Activated B cell treated with CpG ODN at 0.5 μM for 24 hours (primary cell): ENCODE results near the gene ARHGAP40. TPM values are rescaled to one million over a fixed set of nuclear protein-coding genes. Genes with fewer than 3 reads are reported as not detected.

Experiments
- ATAC-seq: fragments of 200-7000 bp; cut with Tn5 transposase; one replicate; pipeline ENCODE4 v1.10.0; 2021; ENCODE audit warnings: low read depth, mild to moderate bottlenecking, moderate library complexity
- CTCF ChIA-PET: fragments of 350-600 bp; sonication (Branson Sonifier 250); formaldehyde crosslinking; loops from one replicate; lab custom pipeline; 2021; ENCODE audit warnings: antibody characterized with exemption; lab: Charles Lee
- POLR2A ChIA-PET: fragments of 350-600 bp; sonication (Branson Sonifier 250); formaldehyde crosslinking; loops from one replicate; lab custom pipeline; 2021; ENCODE audit warnings: antibody characterized with exemption; lab: Charles Lee
- DNase-seq: peaks from one replicate; pipeline ENCODE4 v3.0.0; 2022
- H3K27ac Mint-ChIP-seq: one replicate; pipeline ENCODE4 v1.8.0; 2020; ENCODE audit warnings: mixed read lengths
- H3K27me3 Mint-ChIP-seq: one replicate; pipeline ENCODE4 v1.8.0; 2021; ENCODE audit warnings: mixed read lengths
- H3K36me3 Mint-ChIP-seq: one replicate; pipeline ENCODE4 v1.8.0; 2021; ENCODE audit warnings: low read depth, mixed read lengths
- H3K4me1 Mint-ChIP-seq: one replicate; pipeline ENCODE4 v1.8.0; 2021; ENCODE audit warnings: mixed read lengths
- H3K4me3 Mint-ChIP-seq: one replicate; pipeline ENCODE4 v1.8.0; 2020; ENCODE audit warnings: mild to moderate bottlenecking, mixed read lengths
- H3K9me3 Mint-ChIP-seq: one replicate; pipeline ENCODE4 v1.8.0; 2020; ENCODE audit warnings: mixed read lengths
- intact Hi-C: fragments of 100-400 bp; cut with micrococcal nuclease; formaldehyde crosslinking; loops from one replicate; pipeline ENCODE4 v1.15.1; 2024
- total RNA-seq: library from RNA; stranded (reverse); gene quantifications from 2 replicates; pipeline ENCODE4 v1.2.3, GENCODE V29; 2022
- TF ChIP-seq, protein P1 (sequence below): fragments of 200-600 bp; IDR thresholded peaks from one replicate; pipeline ENCODE4 v1.8.0; 2022; ENCODE audit warnings: antibody characterized with exemption, mild to moderate bottlenecking

The ARHGAP40 gene
- total RNA-seq, 1 donor from 2014 or later: not detected

DNA sequence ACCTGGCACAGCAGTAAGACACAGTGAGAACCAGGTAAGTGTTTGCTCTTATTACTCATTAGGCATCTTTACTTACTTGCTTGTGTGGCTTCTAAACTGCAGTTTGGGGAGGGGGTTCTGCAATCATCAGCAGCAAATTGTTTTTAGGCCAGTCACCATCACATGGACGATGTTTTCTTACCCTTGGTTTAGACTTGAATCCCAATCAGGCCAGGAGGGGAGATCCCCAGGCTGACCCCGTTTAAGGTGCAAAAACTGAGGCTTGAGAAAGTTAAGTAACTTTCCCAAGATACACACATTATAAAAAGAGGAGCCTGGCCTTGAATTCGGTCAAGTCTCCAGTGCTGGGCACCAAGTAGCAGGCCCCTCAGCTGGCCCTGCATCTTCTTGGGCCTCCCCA lies 70.9 kb downstream of the ARHGAP40 start:
- Mint-ChIP-seq H3K4me1 (peaks cover 11% of the 10 kb centered on the region), H3K36me3 (peaks cover 1% of the 10 kb centered on the region), H3K9me3 (no peaks in the 10 kb centered on the region), H3K27me3 (peaks cover 39% of the 10 kb centered on the region), H3K4me3 (no peak overlapping the region), H3K27ac (no peak overlapping the region)
- CTCF ChIA-PET: interaction anchor here (1.1 to 1.5 kb wide), 2 partner anchors 57 to 376 kb away, joined by 3 read pairs; no protein-coding TSS in a partner anchor
- POLR2A ChIA-PET: no interaction called here
- TF ChIP-seq, protein P1, sequence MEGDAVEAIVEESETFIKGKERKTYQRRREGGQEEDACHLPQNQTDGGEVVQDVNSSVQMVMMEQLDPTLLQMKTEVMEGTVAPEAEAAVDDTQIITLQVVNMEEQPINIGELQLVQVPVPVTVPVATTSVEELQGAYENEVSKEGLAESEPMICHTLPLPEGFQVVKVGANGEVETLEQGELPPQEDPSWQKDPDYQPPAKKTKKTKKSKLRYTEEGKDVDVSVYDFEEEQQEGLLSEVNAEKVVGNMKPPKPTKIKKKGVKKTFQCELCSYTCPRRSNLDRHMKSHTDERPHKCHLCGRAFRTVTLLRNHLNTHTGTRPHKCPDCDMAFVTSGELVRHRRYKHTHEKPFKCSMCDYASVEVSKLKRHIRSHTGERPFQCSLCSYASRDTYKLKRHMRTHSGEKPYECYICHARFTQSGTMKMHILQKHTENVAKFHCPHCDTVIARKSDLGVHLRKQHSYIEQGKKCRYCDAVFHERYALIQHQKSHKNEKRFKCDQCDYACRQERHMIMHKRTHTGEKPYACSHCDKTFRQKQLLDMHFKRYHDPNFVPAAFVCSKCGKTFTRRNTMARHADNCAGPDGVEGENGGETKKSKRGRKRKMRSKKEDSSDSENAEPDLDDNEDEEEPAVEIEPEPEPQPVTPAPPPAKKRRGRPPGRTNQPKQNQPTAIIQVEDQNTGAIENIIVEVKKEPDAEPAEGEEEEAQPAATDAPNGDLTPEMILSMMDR: no peak
- ATAC-seq (no peak), DNase-seq (no peak)
- intact Hi-C loops: no loop called here

- Mint-ChIP-seq H3K36me3 (peaks cover 1% of the 10 kb centered on the region), H3K4me1 (peaks cover 11% of the 10 kb centered on the region), H3K4me3 (peak overlapping the region; percentile 86), H3K9me3 (no peaks in the 10 kb centered on the region), H3K27ac (no peak overlapping the region), H3K27me3 (peaks cover 33% of the 10 kb centered on the region)
- ChIA-PET CTCF (interaction anchor here (1.1 to 1.5 kb wide), 2 partner anchors 56 to 375 kb away, joined by 3 read pairs; no protein-coding TSS in a partner anchor), POLR2A (no interaction called here)
- no peak for DNase-seq
- TF ChIP-seq, protein P1: no peak
- ATAC-seq: no peak
- intact Hi-C loops: no loop called here
These were observed 71.7 kb downstream of the ARHGAP40 start for GRCh38 chr20:38673261-38673660.

DNA sequence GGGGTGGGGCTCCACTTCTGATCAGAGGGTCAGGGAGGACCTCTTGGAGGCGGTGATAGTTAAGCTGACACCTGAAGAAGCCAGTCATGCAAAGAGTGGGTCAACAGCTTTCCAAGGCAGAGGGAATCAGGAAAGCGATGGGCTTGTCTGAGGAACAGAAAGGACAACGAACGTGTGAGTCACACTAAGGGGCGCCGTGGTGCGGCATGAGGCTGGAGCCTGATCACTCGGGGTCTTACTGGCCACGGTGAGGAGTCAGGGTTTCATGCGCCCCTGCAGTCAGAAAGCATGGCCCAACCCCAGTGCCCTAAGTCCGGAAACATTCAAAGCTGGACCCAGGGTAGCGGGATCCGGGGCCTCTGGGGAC lies 72.1 kb downstream of the ARHGAP40 start:
- H3K27ac Mint-ChIP-seq: no peak overlapping the region
- ATAC-seq (no peak), DNase-seq (peak; percentile 17)
- CTCF ChIA-PET: interaction anchor here (1.1 to 1.5 kb wide), 2 partner anchors 56 to 375 kb away, joined by 3 read pairs; no protein-coding TSS in a partner anchor
- TF ChIP-seq, protein P1: no peak
- H3K36me3 Mint-ChIP-seq: peaks cover 1% of the 10 kb centered on the region
- peaks cover 11% of the 10 kb centered on the region for H3K4me1 Mint-ChIP-seq
- H3K27me3 Mint-ChIP-seq: peaks cover 31% of the 10 kb centered on the region
- POLR2A ChIA-PET: no interaction called here
- H3K9me3 Mint-ChIP-seq: no peaks in the 10 kb centered on the region
- intact Hi-C loops: loop anchor here (2.0 kb wide), 1 partner anchor 57 kb away; no protein-coding TSS in a partner anchor
- peak overlapping the region; percentile 86 for H3K4me3 Mint-ChIP-seq

- peaks cover 1% of the 10 kb centered on the region for H3K36me3 Mint-ChIP-seq
- ATAC-seq (peak; percentile 96), DNase-seq (peak; percentile 54)
- peaks cover 11% of the 10 kb centered on the region for H3K4me1 Mint-ChIP-seq
- H3K27ac Mint-ChIP-seq: no peak overlapping the region
- POLR2A ChIA-PET: no interaction called here
- peaks cover 26% of the 10 kb centered on the region for H3K27me3 Mint-ChIP-seq
- intact Hi-C loops: loop anchor here (2.0 kb wide), 1 partner anchor 57 kb away; no protein-coding TSS in a partner anchor
- CTCF ChIA-PET: interaction anchor here (1.5 kb wide), 1 partner anchor 374 kb away, joined by 3 read pairs; no protein-coding TSS in a partner anchor
- TF ChIP-seq, protein P1: no peak
- no peaks in the 10 kb centered on the region for H3K9me3 Mint-ChIP-seq
- peak overlapping the region; percentile 86 for H3K4me3 Mint-ChIP-seq
These were observed 72.6 kb downstream of the ARHGAP40 start for GRCh38 chr20:38674092-38674764.

DNA sequence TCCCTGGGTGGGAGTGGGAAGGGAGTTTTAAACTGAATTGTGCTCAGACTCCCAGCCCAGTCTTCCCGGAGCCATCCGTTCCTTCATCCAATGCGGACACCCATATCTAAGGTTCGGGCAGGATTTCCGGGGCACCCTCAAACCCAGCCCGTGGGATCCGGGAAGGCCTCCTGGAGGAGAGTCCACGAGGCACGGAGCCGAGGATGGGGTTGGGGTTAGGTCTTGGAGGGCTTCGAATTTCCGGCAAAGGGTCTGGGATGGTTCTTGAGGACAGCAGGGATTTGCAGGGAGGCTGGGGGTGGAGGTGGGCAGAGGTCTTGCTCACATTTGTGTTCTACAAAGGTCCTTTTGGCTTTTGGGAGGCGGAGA lies 73.1 kb downstream of the ARHGAP40 start:
- ChIA-PET POLR2A (no interaction called here), CTCF (no interaction called here)
- TF ChIP-seq, protein P1: no peak
- Mint-ChIP-seq H3K4me1 (peaks cover 11% of the 10 kb centered on the region), H3K27me3 (peaks cover 25% of the 10 kb centered on the region), H3K9me3 (no peaks in the 10 kb centered on the region), H3K36me3 (peaks cover 1% of the 10 kb centered on the region), H3K4me3 (peak overlapping the region; percentile 75), H3K27ac (no peak overlapping the region)
- no peak for ATAC-seq
- no peak for DNase-seq
- intact Hi-C loops: loop anchor here (2.0 kb wide), 1 partner anchor 56 kb away; no protein-coding TSS in a partner anchor
